ENCODE results near the gene GPSM1. TPM values are rescaled to one million over a fixed set of nuclear protein-coding genes. Genes with fewer than 3 reads are reported as not detected.

The GPSM1 gene
- total RNA-seq, 1 donor from 2014 or later, result 6.2 TPM

DNA sequence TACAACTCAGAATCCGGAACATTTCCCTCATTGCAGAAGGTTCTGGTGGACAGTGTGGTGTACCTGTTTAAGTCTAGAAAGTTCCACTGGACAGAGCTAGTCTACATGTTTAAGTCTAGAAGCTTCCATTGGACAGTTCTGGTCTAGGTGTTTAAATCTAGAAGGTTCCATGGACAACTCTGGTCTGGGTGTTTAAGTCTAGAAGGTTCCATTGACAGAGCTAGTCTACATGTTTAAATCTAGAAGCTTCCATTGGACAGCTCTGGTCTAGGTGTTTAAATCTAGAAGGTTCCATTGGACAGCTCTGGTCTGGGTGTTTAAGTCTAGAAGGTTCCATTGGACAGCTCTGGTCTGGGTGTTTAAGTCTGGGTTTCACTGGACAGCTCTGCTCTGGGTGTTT, 48.4 kb upstream of the GPSM1 start:
- Histone ChIP-seq H3K4me2 (no peak overlapping the region), H3K4me1 (peaks cover 3% of the 10 kb centered on the region), H3K4me3 (no peak overlapping the region), H3K27ac (no peak overlapping the region), H3F3A (ENCODE audit: low read depth) (no peaks in the 10 kb centered on the region), H3K9me3 (ENCODE audit: low read depth) (no peaks in the 10 kb centered on the region), H3K27me3 (no peaks in the 10 kb centered on the region), H3K36me3 (no peaks in the 10 kb centered on the region), H2AFZ (replicated peaks) (no peak overlapping the region), H4K20me1 (ENCODE audit: low read depth) (no peaks in the 10 kb centered on the region), H3K9ac (no peak overlapping the region), H3K79me2 (ENCODE audit: low read depth) (no peaks in the 10 kb centered on the region)
- no peak overlapping the region for H3K4me3 Mint-ChIP-seq
- no peak for DNase-seq (ENCODE audit: low spot score)
- no peaks in the 10 kb centered on the region for H3K36me3 Mint-ChIP-seq
- TF ChIP-seq EZH2 (IDR thresholded peaks at IDR 0.05) (no peak), EZH2phosphoT487 (IDR thresholded peaks at IDR 0.05) (no peak), CTCF (IDR thresholded peaks at IDR 0.05) (no peak)
- no peak overlapping the region for H3K27ac Mint-ChIP-seq
- peaks cover 4% of the 10 kb centered on the region for H3K4me1 Mint-ChIP-seq
- H3K9me3 Mint-ChIP-seq, result no peaks in the 10 kb centered on the region
- H3K27me3 Mint-ChIP-seq (ENCODE audit: insufficient read depth, low read depth), result peaks cover 11% of the 10 kb centered on the region

DNA sequence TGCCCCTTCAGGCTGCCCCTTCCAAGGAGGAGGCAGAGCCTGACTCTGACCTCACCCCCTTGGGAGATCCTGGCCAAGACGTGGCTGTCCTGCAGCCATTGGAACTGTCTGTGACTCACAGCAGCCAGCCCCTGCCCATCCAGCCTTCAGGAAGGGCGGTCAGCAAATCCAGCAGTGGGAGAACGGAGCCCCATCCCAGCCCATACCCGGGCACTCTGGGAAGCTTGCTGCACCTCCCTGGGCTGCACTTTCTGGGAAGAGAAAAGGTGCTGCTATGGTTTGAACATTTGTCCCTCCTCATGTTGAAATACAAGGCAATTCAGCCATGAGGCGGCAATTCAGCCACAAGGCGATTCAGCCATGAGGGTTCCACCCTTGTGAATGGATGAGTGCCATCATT, 47.9 kb upstream of the GPSM1 start:
- no peak for DNase-seq (ENCODE audit: low spot score)
- Histone ChIP-seq H3K36me3 (no peaks in the 10 kb centered on the region), H3K4me2 (no peak overlapping the region), H4K20me1 (ENCODE audit: low read depth) (no peaks in the 10 kb centered on the region), H3K79me2 (ENCODE audit: low read depth) (no peaks in the 10 kb centered on the region), H3K27me3 (no peaks in the 10 kb centered on the region), H3K27ac (no peak overlapping the region), H3K4me3 (no peak overlapping the region), H3K9ac (no peak overlapping the region), H2AFZ (replicated peaks) (no peak overlapping the region), H3K9me3 (ENCODE audit: low read depth) (no peaks in the 10 kb centered on the region), H3F3A (ENCODE audit: low read depth) (no peaks in the 10 kb centered on the region), H3K4me1 (peaks cover 3% of the 10 kb centered on the region)
- TF ChIP-seq CTCF (IDR thresholded peaks at IDR 0.05) (no peak), EZH2phosphoT487 (IDR thresholded peaks at IDR 0.05) (no peak), EZH2 (IDR thresholded peaks at IDR 0.05) (no peak)
- Mint-ChIP-seq H3K4me1 (peaks cover 4% of the 10 kb centered on the region), H3K9me3 (no peaks in the 10 kb centered on the region), H3K27me3 (ENCODE audit: insufficient read depth, low read depth) (peaks cover 11% of the 10 kb centered on the region), H3K36me3 (no peaks in the 10 kb centered on the region), H3K27ac (no peak overlapping the region), H3K4me3 (no peak overlapping the region)

DNA sequence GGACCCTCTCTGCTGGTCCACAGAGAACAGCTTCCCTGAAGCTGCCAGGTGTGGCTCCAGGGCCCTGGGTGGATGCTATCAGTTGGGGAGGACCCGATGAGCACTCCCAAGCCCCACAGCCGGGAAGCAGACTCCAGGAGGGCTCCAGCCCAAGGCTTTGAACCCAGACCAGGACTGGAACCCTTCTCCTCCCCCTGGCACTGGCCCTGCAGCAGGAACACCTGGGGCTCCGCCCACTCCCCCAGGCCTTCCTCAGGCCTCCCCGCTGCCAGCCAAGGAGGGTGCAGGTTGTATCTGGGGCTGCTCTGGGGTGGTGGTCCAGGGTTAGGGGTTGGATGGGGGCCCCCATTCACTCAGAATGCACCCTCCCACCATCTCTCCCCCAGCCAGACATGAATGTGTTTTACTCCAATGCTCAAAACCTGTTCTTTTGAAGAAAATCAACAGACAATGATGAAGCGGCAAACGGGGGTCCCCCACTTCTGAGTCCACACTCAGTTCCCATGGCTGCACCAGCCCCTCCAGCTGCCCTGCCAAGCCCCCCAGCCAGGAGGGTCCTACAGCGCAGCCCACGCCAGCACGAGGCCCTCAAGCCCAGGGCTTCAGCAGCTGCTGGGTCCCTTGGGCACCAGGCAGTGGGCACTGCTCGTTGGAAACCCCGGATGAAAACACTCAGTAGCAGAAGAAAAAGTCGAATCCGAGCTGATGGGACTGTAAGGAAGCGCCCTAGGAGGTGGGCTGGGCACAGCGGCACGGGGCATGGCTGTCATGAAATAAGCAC, 46.6 kb upstream of the GPSM1 start:
- Mint-ChIP-seq H3K9me3 (no peaks in the 10 kb centered on the region), H3K4me1 (peaks cover 4% of the 10 kb centered on the region), H3K4me3 (no peak overlapping the region), H3K36me3 (no peaks in the 10 kb centered on the region), H3K27me3 (ENCODE audit: insufficient read depth, low read depth) (peaks cover 9% of the 10 kb centered on the region), H3K27ac (peak overlapping the region; percentile 46)
- TF ChIP-seq EZH2 (IDR thresholded peaks at IDR 0.05) (no peak), EZH2phosphoT487 (IDR thresholded peaks at IDR 0.05) (no peak), CTCF (IDR thresholded peaks at IDR 0.05) (no peak)
- Histone ChIP-seq H3K27me3 (no peaks in the 10 kb centered on the region), H3K27ac (no peak overlapping the region), H3K79me2 (ENCODE audit: low read depth) (no peaks in the 10 kb centered on the region), H4K20me1 (ENCODE audit: low read depth) (no peaks in the 10 kb centered on the region), H2AFZ (replicated peaks) (no peak overlapping the region), H3K4me1 (peaks cover 3% of the 10 kb centered on the region), H3K4me3 (no peak overlapping the region), H3K9ac (no peak overlapping the region), H3K4me2 (no peak overlapping the region), H3K9me3 (ENCODE audit: low read depth) (no peaks in the 10 kb centered on the region), H3K36me3 (no peaks in the 10 kb centered on the region), H3F3A (ENCODE audit: low read depth) (no peaks in the 10 kb centered on the region)
- DNase-seq (ENCODE audit: low spot score), result no peak
